ENCODE measurements around the gene KAT5.
A peak's percentile ranks its signal among the peaks of the same experiment; 100 is the strongest.

KAT5 gene

DNA sequence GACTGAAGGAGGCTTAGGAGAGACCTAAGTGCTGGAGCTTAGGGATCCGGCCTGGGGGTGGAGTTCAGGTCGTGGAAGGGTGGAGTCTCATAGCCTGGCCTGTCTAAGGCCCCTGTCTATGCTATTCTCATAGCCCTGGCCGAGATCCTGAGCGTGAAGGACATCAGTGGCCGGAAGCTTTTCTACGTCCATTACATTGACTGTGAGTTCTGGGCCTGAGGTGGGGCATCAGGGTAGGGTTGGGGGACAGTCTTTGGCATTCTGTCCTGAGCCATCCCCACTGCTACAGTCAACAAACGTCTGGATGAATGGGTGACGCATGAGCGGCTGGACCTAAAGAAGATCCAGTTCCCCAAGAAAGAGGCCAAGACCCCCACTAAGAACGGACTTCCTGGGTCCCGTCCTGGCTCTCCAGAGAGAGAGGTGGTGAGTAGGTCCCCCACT lies 603 bp downstream of the KAT5 start:
- Histone ChIP-seq H3K27ac (ENCODE audit: low read length) (no peak overlapping the region), H3K27me3 (ENCODE audit: control insufficient read depth, insufficient read depth, low read length) (peaks cover under 1% of the 10 kb centered on the region), H3K9me3 (ENCODE audit: control insufficient read depth, low read depth, low read length) (no peaks in the 10 kb centered on the region)

DNA sequence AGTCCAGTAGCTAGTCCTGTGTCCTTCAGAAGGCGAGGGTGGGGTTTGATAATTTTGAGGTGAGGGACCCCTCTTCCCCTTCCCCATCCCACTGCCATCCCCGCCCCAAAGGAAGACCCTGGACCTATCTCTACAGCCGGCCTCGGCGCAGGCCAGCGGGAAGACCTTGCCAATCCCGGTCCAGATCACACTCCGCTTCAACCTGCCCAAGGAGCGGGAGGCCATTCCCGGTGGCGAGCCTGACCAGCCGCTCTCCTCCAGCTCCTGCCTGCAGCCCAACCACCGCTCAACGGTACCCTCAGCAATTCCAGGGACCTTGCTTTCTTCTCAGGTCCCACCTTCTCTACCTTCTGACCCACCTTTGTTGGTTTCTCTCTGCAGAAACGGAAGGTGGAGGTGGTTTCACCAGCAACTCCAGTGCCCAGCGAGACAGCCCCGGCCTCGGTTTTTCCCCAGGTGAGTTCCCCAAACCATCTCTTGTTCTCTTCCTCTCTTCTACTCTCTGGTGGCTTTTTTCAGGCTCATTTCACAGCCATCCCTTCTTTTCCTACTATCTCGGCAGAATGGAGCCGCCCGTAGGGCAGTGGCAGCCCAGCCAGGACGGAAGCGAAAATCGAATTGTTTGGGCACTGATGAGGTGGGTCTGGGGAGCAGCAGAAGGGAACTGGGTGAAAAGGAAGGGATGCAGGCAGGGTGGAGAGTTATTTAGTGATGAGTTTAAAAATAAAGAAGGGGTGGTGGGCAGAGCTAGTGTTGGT lies 1.3 kb downstream of the KAT5 start:
- Histone ChIP-seq H3K27me3 (ENCODE audit: control insufficient read depth, insufficient read depth, low read length) (no peaks in the 10 kb centered on the region), H3K4me3 (ENCODE audit: low read length) (no peak overlapping the region), H3K36me3 (ENCODE audit: control insufficient read depth, low read depth, low read length) (peaks cover 47% of the 10 kb centered on the region), H3K9ac (ENCODE audit: low read length) (no peak overlapping the region), H3K4me1 (ENCODE audit: control insufficient read depth, low read depth, low read length) (no peaks in the 10 kb centered on the region), H3K9me3 (ENCODE audit: control insufficient read depth, low read depth, low read length) (no peaks in the 10 kb centered on the region), H3K27ac (ENCODE audit: low read length) (no peak overlapping the region)

More for the DNA sequence above, 603 bp downstream of the KAT5 start:
- H3K4me3 ChIP-seq (ENCODE audit: low read length) = peak overlapping the region; percentile 97
- peak overlapping the region; percentile 95 for H3K9ac ChIP-seq (ENCODE audit: low read length)
- no peaks in the 10 kb centered on the region for H3K4me1 ChIP-seq (ENCODE audit: control insufficient read depth, low read depth, low read length)
- H3K36me3 ChIP-seq (ENCODE audit: control insufficient read depth, low read depth, low read length) = peaks cover 39% of the 10 kb centered on the region

DNA sequence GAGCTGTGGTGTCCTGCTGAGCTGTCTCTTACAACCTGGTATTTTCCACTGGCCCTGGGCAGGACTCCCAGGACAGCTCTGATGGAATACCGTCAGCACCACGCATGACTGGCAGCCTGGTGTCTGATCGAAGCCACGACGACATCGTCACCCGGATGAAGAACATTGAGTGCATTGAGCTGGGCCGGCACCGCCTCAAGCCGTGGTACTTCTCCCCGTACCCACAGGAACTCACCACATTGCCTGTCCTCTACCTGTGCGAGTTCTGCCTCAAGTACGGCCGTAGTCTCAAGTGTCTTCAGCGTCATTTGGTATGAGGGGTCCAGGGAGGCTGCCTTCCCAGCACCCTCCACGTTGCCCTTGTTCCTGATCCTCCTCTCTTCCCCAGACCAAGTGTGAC lies 2.4 kb downstream of the KAT5 start:
- peaks cover 55% of the 10 kb centered on the region for H3K36me3 ChIP-seq (ENCODE audit: control insufficient read depth, low read depth, low read length)
- no peaks in the 10 kb centered on the region for H3K4me1 ChIP-seq (ENCODE audit: control insufficient read depth, low read depth, low read length)
- H3K27me3 ChIP-seq (ENCODE audit: control insufficient read depth, insufficient read depth, low read length) = no peaks in the 10 kb centered on the region

DNA sequence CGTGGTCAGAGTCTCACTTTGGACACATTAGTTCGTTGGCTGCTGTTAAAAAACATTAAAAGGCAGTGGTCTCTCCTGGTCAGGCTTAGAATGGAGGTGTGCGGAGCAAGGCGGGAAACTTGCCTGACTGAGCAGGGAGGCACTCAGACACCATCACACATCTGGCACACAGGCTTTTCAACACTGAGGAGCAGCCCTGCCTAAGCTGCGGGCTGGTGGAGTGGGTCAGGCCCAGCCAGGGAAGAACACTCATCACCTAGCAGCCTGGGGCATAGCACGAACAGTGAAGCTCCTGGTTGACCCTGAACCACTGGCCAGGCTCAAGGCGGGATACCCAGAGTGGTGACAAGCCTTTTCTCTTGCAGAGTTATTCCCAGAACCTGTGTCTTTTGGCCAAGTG lies 4.2 kb downstream of the KAT5 start:
- Histone ChIP-seq H3K9me3 (ENCODE audit: control insufficient read depth, low read depth, low read length) (no peaks in the 10 kb centered on the region), H3K4me1 (ENCODE audit: control insufficient read depth, low read depth, low read length) (no peaks in the 10 kb centered on the region), H3K36me3 (ENCODE audit: control insufficient read depth, low read depth, low read length) (peaks cover 55% of the 10 kb centered on the region)

More for the DNA sequence above, 2.4 kb downstream of the KAT5 start:
- H3K4me3 ChIP-seq (ENCODE audit: low read length) = no peak overlapping the region
- H3K9me3 ChIP-seq (ENCODE audit: control insufficient read depth, low read depth, low read length) = no peaks in the 10 kb centered on the region
- no peak overlapping the region for H3K27ac ChIP-seq (ENCODE audit: low read length)
- H3K9ac ChIP-seq (ENCODE audit: low read length) = no peak overlapping the region

DNA sequence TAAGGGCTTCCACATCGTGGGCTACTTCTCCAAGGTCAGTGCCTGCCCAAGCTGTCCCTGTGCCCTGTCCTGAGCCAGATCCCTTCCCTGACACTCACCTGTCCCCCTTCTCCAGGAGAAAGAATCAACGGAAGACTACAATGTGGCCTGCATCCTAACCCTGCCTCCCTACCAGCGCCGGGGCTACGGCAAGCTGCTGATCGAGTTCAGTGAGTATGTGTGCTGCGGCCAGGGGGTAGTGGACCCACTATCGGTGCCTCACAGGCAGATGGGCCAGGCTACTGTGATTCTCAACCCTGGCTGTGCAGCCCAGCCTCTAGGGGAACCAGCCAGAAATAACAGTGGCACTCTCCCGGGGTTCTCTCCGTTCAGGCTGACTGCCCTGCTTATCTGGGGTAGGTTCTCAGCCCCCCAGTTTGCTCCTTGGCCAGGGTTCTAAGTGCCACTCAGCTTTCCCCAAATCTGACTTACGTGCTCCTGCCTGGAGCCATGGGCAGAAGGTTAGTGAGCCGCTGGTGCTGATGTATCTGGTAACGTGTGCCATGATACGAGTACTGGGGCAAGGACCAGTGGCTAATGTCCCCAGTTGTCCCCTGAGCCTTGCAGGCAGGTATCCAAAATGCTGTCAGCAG lies 4.8 kb downstream of the KAT5 start:
- no peaks in the 10 kb centered on the region for H3K4me1 ChIP-seq (ENCODE audit: control insufficient read depth, low read depth, low read length)
- H3K9me3 ChIP-seq (ENCODE audit: control insufficient read depth, low read depth, low read length) = no peaks in the 10 kb centered on the region
- H3K36me3 ChIP-seq (ENCODE audit: control insufficient read depth, low read depth, low read length) = peaks cover 55% of the 10 kb centered on the region
- H3K27ac ChIP-seq (ENCODE audit: low read length) = no peak overlapping the region
- H3K4me3 ChIP-seq (ENCODE audit: low read length) = no peak overlapping the region
- no peak overlapping the region for H3K9ac ChIP-seq (ENCODE audit: low read length)
- H3K27me3 ChIP-seq (ENCODE audit: control insufficient read depth, insufficient read depth, low read length) = no peaks in the 10 kb centered on the region

More for the DNA sequence above, 4.2 kb downstream of the KAT5 start:
- H3K27ac ChIP-seq (ENCODE audit: low read length) = no peak overlapping the region
- no peak overlapping the region for H3K9ac ChIP-seq (ENCODE audit: low read length)
- H3K27me3 ChIP-seq (ENCODE audit: control insufficient read depth, insufficient read depth, low read length) = no peaks in the 10 kb centered on the region
- H3K4me3 ChIP-seq (ENCODE audit: low read length) = no peak overlapping the region

DNA sequence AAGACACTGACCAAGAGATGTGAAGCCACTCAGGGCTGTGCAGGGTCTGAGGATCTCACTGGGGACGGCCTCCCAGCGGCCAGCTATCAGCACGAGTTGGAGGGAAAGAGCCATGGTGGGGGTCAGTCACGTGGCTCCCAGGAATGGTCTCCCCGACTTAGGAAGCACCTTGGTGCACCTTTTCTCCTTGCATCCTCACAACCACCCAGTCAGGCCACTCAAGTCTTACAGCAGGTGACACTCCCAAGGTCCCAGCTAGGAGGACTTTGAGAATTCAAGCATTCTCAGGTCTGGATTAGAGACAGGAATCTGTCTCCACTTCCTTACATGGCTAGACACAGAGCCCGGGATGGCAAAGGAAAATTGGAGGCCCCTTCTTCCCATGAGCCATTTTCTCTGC lies 5.9 kb downstream of the KAT5 start:
- Histone ChIP-seq H3K9me3 (ENCODE audit: control insufficient read depth, low read depth, low read length) (no peaks in the 10 kb centered on the region), H3K27ac (ENCODE audit: low read length) (no peak overlapping the region), H3K4me3 (ENCODE audit: low read length) (no peak overlapping the region), H3K4me1 (ENCODE audit: control insufficient read depth, low read depth, low read length) (no peaks in the 10 kb centered on the region), H3K9ac (ENCODE audit: low read length) (no peak overlapping the region), H3K27me3 (ENCODE audit: control insufficient read depth, insufficient read depth, low read length) (no peaks in the 10 kb centered on the region), H3K36me3 (ENCODE audit: control insufficient read depth, low read depth, low read length) (peaks cover 55% of the 10 kb centered on the region)

DNA sequence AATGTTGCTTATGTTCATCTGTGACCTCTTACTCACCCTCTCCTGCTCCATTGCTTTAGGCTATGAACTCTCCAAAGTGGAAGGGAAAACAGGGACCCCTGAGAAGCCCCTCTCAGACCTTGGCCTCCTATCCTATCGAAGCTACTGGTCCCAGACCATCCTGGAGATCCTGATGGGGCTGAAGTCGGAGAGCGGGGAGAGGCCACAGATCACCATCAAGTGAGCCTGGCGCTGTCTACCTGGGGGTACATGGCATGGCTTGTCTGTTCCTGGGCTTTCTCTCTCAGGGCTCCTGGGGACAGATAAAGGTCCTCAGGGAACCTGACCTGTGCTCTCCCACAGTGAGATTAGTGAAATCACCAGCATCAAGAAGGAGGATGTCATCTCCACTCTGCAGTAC lies 6.5 kb downstream of the KAT5 start:
- H3K9ac ChIP-seq (ENCODE audit: low read length) = no peak overlapping the region
- peaks cover 52% of the 10 kb centered on the region for H3K36me3 ChIP-seq (ENCODE audit: control insufficient read depth, low read depth, low read length)
- H3K27me3 ChIP-seq (ENCODE audit: control insufficient read depth, insufficient read depth, low read length) = no peaks in the 10 kb centered on the region
- H3K4me1 ChIP-seq (ENCODE audit: control insufficient read depth, low read depth, low read length) = no peaks in the 10 kb centered on the region
- no peak overlapping the region for H3K27ac ChIP-seq (ENCODE audit: low read length)
- no peaks in the 10 kb centered on the region for H3K9me3 ChIP-seq (ENCODE audit: control insufficient read depth, low read depth, low read length)
- H3K4me3 ChIP-seq (ENCODE audit: low read length) = no peak overlapping the region

DNA sequence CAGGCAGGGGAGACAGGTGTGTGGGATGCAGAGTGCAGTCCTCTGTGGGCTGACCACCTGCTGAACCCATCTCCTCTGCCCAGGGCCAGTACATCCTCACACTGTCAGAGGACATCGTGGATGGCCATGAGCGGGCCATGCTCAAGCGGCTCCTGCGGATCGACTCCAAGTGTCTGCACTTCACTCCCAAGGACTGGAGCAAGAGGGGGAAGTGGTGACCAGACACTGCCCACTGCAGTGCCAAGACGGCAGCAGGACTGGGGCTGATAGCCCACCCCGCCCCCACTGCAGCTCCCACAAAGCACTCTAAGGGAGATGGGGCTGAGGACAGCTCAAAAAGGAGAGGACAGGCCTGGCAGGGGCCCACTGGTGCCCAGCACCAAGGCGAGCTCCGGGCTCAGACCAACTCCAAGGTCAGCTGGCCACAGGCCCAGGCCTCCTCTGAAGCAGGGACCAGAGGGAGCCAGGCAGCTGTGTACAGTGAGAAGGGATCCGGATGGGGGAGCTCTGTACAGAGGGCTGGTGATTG lies 7.0 kb downstream of the KAT5 start:
- Histone ChIP-seq H3K4me1 (ENCODE audit: control insufficient read depth, low read depth, low read length) (no peaks in the 10 kb centered on the region), H3K9ac (ENCODE audit: low read length) (peak overlapping the region; percentile 70), H3K9me3 (ENCODE audit: control insufficient read depth, low read depth, low read length) (no peaks in the 10 kb centered on the region), H3K36me3 (ENCODE audit: control insufficient read depth, low read depth, low read length) (peaks cover 48% of the 10 kb centered on the region), H3K27me3 (ENCODE audit: control insufficient read depth, insufficient read depth, low read length) (no peaks in the 10 kb centered on the region), H3K4me3 (ENCODE audit: low read length) (peak overlapping the region; percentile 81), H3K27ac (ENCODE audit: low read length) (no peak overlapping the region)

DNA sequence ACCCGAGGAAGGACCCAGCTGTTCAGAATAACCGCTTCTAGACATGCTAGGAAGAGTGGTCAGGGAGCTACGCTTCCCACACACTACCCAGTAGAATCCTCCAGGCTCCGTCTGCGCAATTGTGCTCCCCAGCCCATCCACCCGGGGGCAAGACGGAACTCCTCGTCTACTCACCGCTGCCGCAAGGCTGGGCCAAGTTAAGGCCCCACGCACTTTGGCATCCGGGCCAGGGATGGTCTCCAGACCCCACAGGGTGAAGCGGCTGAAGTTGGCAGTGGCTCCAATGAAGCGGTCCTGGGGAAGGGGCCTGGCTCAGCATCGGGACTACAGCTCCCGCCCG lies 7.8 kb downstream of the KAT5 start:
- Histone ChIP-seq H3K4me3 (ENCODE audit: low read length) (peak overlapping the region; percentile 81), H3K9me3 (ENCODE audit: control insufficient read depth, low read depth, low read length) (no peaks in the 10 kb centered on the region), H3K9ac (ENCODE audit: low read length) (peak overlapping the region; percentile 70), H3K27ac (ENCODE audit: low read length) (no peak overlapping the region), H3K36me3 (ENCODE audit: control insufficient read depth, low read depth, low read length) (peaks cover 39% of the 10 kb centered on the region), H3K27me3 (ENCODE audit: control insufficient read depth, insufficient read depth, low read length) (no peaks in the 10 kb centered on the region), H3K4me1 (ENCODE audit: control insufficient read depth, low read depth, low read length) (no peaks in the 10 kb centered on the region)

DNA sequence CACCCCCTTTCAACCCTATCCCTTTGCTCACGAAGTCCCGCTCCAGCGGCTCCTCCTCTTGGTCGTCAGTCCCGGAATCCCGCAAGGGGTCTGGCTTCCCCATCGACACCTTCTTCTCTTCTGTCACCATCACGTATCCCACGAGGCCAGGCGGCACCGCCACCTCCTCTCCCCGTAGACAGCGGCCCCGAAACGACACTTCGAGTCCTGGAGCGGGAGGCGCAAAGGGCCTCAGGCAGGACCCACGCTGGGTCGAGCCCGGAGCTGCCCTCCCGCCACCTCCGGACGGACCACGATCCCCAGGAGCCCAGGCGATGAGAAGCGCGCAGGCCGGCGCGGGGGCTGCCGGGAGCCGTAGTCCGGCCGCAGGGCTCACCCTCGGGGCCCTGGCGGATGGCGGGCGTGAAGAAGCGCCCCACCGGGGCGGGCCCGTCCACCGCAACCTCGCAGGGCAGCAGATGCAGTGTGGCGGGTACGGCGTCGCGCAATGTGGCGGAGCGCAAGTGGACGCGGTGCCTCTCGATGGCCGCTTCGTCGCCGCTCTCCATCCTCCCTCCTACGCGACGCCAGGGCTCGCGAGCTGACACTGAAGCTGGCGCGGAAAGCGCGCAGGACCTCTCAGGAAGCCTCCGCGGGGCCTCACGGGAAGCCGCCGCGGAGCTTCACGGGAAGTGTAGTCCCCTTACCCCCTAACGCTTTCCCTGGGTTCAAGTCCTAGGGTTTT lies 8.3 kb downstream of the KAT5 start, which contains the start of gene RNASEH2C:
RNASEH2C (minus strand) TSS at position 588 of the 724 bp plus-strand sequence; CDS start at position 548, 40 bp downstream.
- H3K27ac ChIP-seq (ENCODE audit: low read length) = no peak within 1 kb of the TSS
- no peaks in the 10 kb centered on the region for H3K4me1 ChIP-seq (ENCODE audit: control insufficient read depth, low read depth, low read length)
- H3K36me3 ChIP-seq (ENCODE audit: control insufficient read depth, low read depth, low read length) = peaks cover 35% of the 10 kb centered on the region
- H3K9ac ChIP-seq (ENCODE audit: low read length) = peak within 1 kb of the TSS; percentile 70
- no peaks in the 10 kb centered on the region for H3K9me3 ChIP-seq (ENCODE audit: control insufficient read depth, low read depth, low read length)
- H3K27me3 ChIP-seq (ENCODE audit: control insufficient read depth, insufficient read depth, low read length) = no peaks in the 10 kb centered on the region
- H3K4me3 ChIP-seq (ENCODE audit: low read length) = peak within 1 kb of the TSS; percentile 81

DNA sequence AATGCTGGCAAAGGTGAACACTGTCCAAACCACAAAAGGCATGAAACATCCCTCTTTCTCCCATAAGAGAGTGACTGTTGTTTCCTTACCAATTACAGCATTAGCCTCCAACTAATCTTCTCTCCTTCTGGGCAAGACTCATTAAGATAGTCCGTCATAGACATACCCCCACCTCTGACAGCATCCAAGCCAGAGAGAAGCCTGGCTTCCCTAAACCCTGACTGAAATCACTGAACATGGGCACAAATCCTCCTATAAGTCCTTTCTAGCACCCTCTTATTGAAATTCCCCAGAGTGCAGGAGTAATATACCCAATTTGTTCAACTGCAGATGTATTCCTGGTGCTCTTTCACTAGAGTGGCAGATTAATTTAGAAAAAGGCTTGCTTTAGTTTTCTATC lies 10.2 kb downstream of the KAT5 start:
- Histone ChIP-seq H3K27ac (ENCODE audit: low read length) (no peak overlapping the region), H3K36me3 (ENCODE audit: control insufficient read depth, low read depth, low read length) (peaks cover 19% of the 10 kb centered on the region)

More for the DNA sequence above, 10.2 kb downstream of the KAT5 start:
- H3K9me3 ChIP-seq (ENCODE audit: control insufficient read depth, low read depth, low read length) = no peaks in the 10 kb centered on the region
- H3K4me3 ChIP-seq (ENCODE audit: low read length) = no peak overlapping the region
- H3K9ac ChIP-seq (ENCODE audit: low read length) = no peak overlapping the region
- no peaks in the 10 kb centered on the region for H3K27me3 ChIP-seq (ENCODE audit: control insufficient read depth, insufficient read depth, low read length)
- no peaks in the 10 kb centered on the region for H3K4me1 ChIP-seq (ENCODE audit: control insufficient read depth, low read depth, low read length)

All from iPS-18a (cell line).